ENCODE results near the gene PPP2CA. TPM values are rescaled to one million over a fixed set of nuclear protein-coding genes. Genes with fewer than 3 reads are reported as not detected.
A peak's percentile ranks its signal among the peaks of the same experiment; 100 is the strongest.

The PPP2CA gene
- total RNA-seq, 1 donor from 2014 or later, result 146 TPM

GRCh38 chr5:134149571-134150303 is 76.1 kb downstream of the PPP2CA start:
- no peak for DNase-seq (ENCODE audit: low spot score)

GRCh38 chr5:134148986-134149539 is 76.8 kb downstream of the PPP2CA start:
- Mint-ChIP-seq H3K27me3 (ENCODE audit: unreplicated experiment) (peaks cover 10% of the 10 kb centered on the region), H3K27ac (ENCODE audit: unreplicated experiment) (peak overlapping the region; percentile 98), H3K4me3 (ENCODE audit: unreplicated experiment) (peak overlapping the region; percentile 79), H3K9me3 (ENCODE audit: unreplicated experiment) (no peaks in the 10 kb centered on the region), H3K4me1 (ENCODE audit: unreplicated experiment) (peaks cover 64% of the 10 kb centered on the region), H3K36me3 (ENCODE audit: low read depth, unreplicated experiment) (peaks cover 44% of the 10 kb centered on the region)
- no peak for DNase-seq (ENCODE audit: low spot score)
- no peak for TF ChIP-seq CTCF (IDR thresholded peaks at IDR 0.05; ENCODE audit: unreplicated experiment)

More at GRCh38 chr5:134149571-134150303, 76.1 kb downstream of the PPP2CA start:
- no peak for TF ChIP-seq CTCF (IDR thresholded peaks at IDR 0.05; ENCODE audit: unreplicated experiment)
- Mint-ChIP-seq H3K9me3 (ENCODE audit: unreplicated experiment) (no peaks in the 10 kb centered on the region), H3K4me1 (ENCODE audit: unreplicated experiment) (peaks cover 68% of the 10 kb centered on the region), H3K36me3 (ENCODE audit: low read depth, unreplicated experiment) (peaks cover 47% of the 10 kb centered on the region), H3K27ac (ENCODE audit: unreplicated experiment) (peak overlapping the region; percentile 98), H3K27me3 (ENCODE audit: unreplicated experiment) (peaks cover 10% of the 10 kb centered on the region), H3K4me3 (ENCODE audit: unreplicated experiment) (peak overlapping the region; percentile 32)

GRCh38 chr5:134148316-134148715 is 77.6 kb downstream of the PPP2CA start:
- Mint-ChIP-seq H3K27ac (ENCODE audit: unreplicated experiment) (peak overlapping the region; percentile 74), H3K36me3 (ENCODE audit: low read depth, unreplicated experiment) (peaks cover 41% of the 10 kb centered on the region), H3K4me1 (ENCODE audit: unreplicated experiment) (peaks cover 57% of the 10 kb centered on the region)

GRCh38 chr5:134146651-134147518 is 79.0 kb downstream of the PPP2CA start:
- peak overlapping the region; percentile 63 for H3K4me3 Mint-ChIP-seq (ENCODE audit: unreplicated experiment)
- DNase-seq (ENCODE audit: low spot score), result no peak
- TF ChIP-seq CTCF (IDR thresholded peaks at IDR 0.05; ENCODE audit: unreplicated experiment), result no peak
- peaks cover 11% of the 10 kb centered on the region for H3K27me3 Mint-ChIP-seq (ENCODE audit: unreplicated experiment)
- peaks cover 49% of the 10 kb centered on the region for H3K4me1 Mint-ChIP-seq (ENCODE audit: unreplicated experiment)
- H3K27ac Mint-ChIP-seq (ENCODE audit: unreplicated experiment), result peak overlapping the region; percentile 64
- H3K36me3 Mint-ChIP-seq (ENCODE audit: low read depth, unreplicated experiment), result peaks cover 32% of the 10 kb centered on the region
- no peaks in the 10 kb centered on the region for H3K9me3 Mint-ChIP-seq (ENCODE audit: unreplicated experiment)

More at GRCh38 chr5:134148316-134148715, 77.6 kb downstream of the PPP2CA start:
- peak; percentile 12 for TF ChIP-seq CTCF (IDR thresholded peaks at IDR 0.05; ENCODE audit: unreplicated experiment)
- H3K27me3 Mint-ChIP-seq (ENCODE audit: unreplicated experiment), result peaks cover 10% of the 10 kb centered on the region
- no peaks in the 10 kb centered on the region for H3K9me3 Mint-ChIP-seq (ENCODE audit: unreplicated experiment)
- H3K4me3 Mint-ChIP-seq (ENCODE audit: unreplicated experiment), result peak overlapping the region; percentile 56
- no peak for DNase-seq (ENCODE audit: low spot score)
